K562 (cell line): ENCODE measurements around the gene PLXNB2. TPM values are rescaled to one million over a fixed set of nuclear protein-coding genes. Genes with fewer than 3 reads are reported as not detected.

Experiments
- CBX2 ChIP-seq: fragments of 200-600 bp; sonication (generic); IDR thresholded peaks from one replicate; pipeline ENCODE4 v1.6.1; 2012; ENCODE audit warnings: mild to moderate bottlenecking, low read length, inconsistent platforms; ENCODE audit not compliant: insufficient read depth, poor library complexity, severe bottlenecking
- CC2D1A ChIP-seq: fragments of 450-650 bp; IDR thresholded peaks from 2 replicates; pipeline ENCODE4 v1.6.1; 2017; ENCODE audit warnings: mild to moderate bottlenecking
- E2F1 ChIP-seq: sonication (generic); formaldehyde crosslinking; IDR thresholded peaks from 2 replicates; pipeline ENCODE4 v1.8.1; 2023; ENCODE audit warnings: mild to moderate bottlenecking, missing genetic modification reagents, moderate library complexity
- EP400 ChIP-seq: fragments of 450-650 bp; IDR thresholded peaks from 2 replicates; pipeline ENCODE4 v1.6.1; 2017; ENCODE audit warnings: antibody characterized with exemption, mild to moderate bottlenecking, moderate library complexity
- ERF ChIP-seq: fragments of 450-650 bp; formaldehyde crosslinking; IDR thresholded peaks from 2 replicates; pipeline ENCODE4 v1.4.0; 2020; ENCODE audit warnings: mild to moderate bottlenecking, mixed read lengths
- FOXK1 ChIP-seq: sonication (generic); formaldehyde crosslinking; IDR thresholded peaks from 2 replicates; pipeline ENCODE4 v1.8.0; 2022; ENCODE audit warnings: missing genetic modification reagents, mild to moderate bottlenecking, borderline replicate concordance
- HMGN3 ChIP-seq: IDR thresholded peaks from 2 replicates; pipeline ENCODE4 v1.6.1; 2011; ENCODE audit warnings: borderline replicate concordance, low read depth, mild to moderate bottlenecking, mixed read lengths, low read length; ENCODE audit not compliant: insufficient read length; ENCODE audit errors: extremely low read depth
- KDM4B ChIP-seq, 2 experiments: fragments of 450-650 bp in 1 of 2; sonication (generic) in 1 of 2; IDR thresholded peaks; 2 replicates each; pipeline ENCODE4 v1.6.1; 2016 to 2017; ENCODE audit warnings: borderline replicate concordance in 2 of 2, antibody characterized with exemption in 1 of 2, low read depth in 1 of 2, mild to moderate bottlenecking in 1 of 2
- MYNN ChIP-seq, 2 experiments: sonication (generic); formaldehyde crosslinking in 1 of 2; IDR thresholded peaks; 2 replicates each; pipeline versions ENCODE4 v1.5.0 to v1.6.1; 2016 to 2020; ENCODE audit warnings: antibody characterized with exemption in 1 of 2, missing genetic modification reagents in 1 of 2
- RBFOX2 ChIP-seq: fragments of 200-400 bp; formaldehyde crosslinking; IDR thresholded peaks from 2 replicates; pipeline ENCODE4 v1.6.1; 2017; ENCODE audit warnings: low read depth, mild to moderate bottlenecking, low read length, moderate library complexity
- REST ChIP-seq, 2 experiments: fragments of 450-650 bp; formaldehyde crosslinking in 1 of 2; IDR thresholded peaks; 2 replicates each; pipeline versions ENCODE4 v1.4.0 to v1.6.1; 2014 to 2020; ENCODE audit warnings: mild to moderate bottlenecking in 2 of 2, borderline replicate concordance in 1 of 2, low read depth in 1 of 2
- SNIP1 ChIP-seq: fragments of 450-650 bp; IDR thresholded peaks from 2 replicates; pipeline ENCODE4 v1.7.1; 2017; ENCODE audit warnings: low read depth, mild to moderate bottlenecking
- ZNF280A ChIP-seq: fragments of 450-650 bp; IDR thresholded peaks from 2 replicates; pipeline ENCODE4 v1.6.1; 2018; ENCODE audit warnings: mild to moderate bottlenecking, low read depth; ENCODE audit not compliant: partially characterized antibody
- ZNF347 ChIP-seq: fragments of 450-650 bp; formaldehyde crosslinking; IDR thresholded peaks from 2 replicates; pipeline ENCODE4 v1.4.0; 2020; ENCODE audit warnings: low read depth, mild to moderate bottlenecking, moderate library complexity
- ZNF507 ChIP-seq: conservative IDR thresholded peaks from 2 replicates; pipeline ENCODE4 v1.6.1; 2017; ENCODE audit warnings: missing genetic modification characterization, missing compliant biosample characterization
- ZNF561 ChIP-seq: fragments of 450-650 bp; formaldehyde crosslinking; conservative IDR thresholded peaks from 2 replicates; pipeline ENCODE4 v1.4.0; 2020; ENCODE audit warnings: mild to moderate bottlenecking, moderate library complexity
- polyA plus RNA-seq, 8 experiments: library from polyadenylated mRNA; depleted of rRNA in 4 of 8; stranded (reverse) in 5 of 8; unstranded in 3 of 8; fragments of >200 nt; fragmentation: Nextera tagmentation in 2 of 8; fragmentation: Illumina TruSeq in 1 of 8; extraction: Ambion mirVana in 2 of 8; extraction: Trizol in 1 of 8; gene quantifications; 2 replicates each; pipeline versions ENCODE4 v1.2.1 to v1.2.3, GENCODE V29; 2011 to 2014; ENCODE audit warnings: inconsistent platforms in 1 of 8, missing spikeins in 1 of 8
- total RNA-seq, 7 experiments: library from RNA; depleted of rRNA in 6 of 7; stranded (reverse); fragments of >200 nt in 6 of 7; fragmentation: Illumina TruSeq in 2 of 7; extraction: Trizol in 2 of 7; gene quantifications; 2 replicates each; pipeline versions ENCODE4 v1.2.1 to v1.2.3, GENCODE V29; 2011 to 2021; ENCODE audit warnings: low replicate concordance in 1 of 7

Gene PLXNB2
- total and polyA plus RNA-seq, 9 of the 15 experiments (the other 6 are each of a cell fraction or from before 2014, with no cell fraction given), result 0.15 to 45.1 (median 13.6) TPM

GRCh38 chr22:50318698-50319411 is 11.4 kb upstream of the PLXNB2 start (continued):
- TF ChIP-seq HMGN3 (peak; percentile 67), FOXK1 (CRISPR knock-in tag) (no peak), CC2D1A (no peak; the same call in 1 of the 2 replicates), ZNF561 (CRISPR knock-in tag) (no peak), ZNF280A (no peak), ZNF347 (CRISPR knock-in tag) (no peak), E2F1 (CRISPR knock-in tag) (no peak), MYNN (IDR thresholded peaks at IDR 0.05) (no peak), MYNN (CRISPR knock-in tag; IDR thresholded peaks at IDR 0.05) (no peak), RBFOX2 (peak; percentile 61), CBX2 (no peak), ZNF507 (no peak), KDM4B (IDR thresholded peaks at IDR 0.05; ENCODE audit: borderline replicate concordance in 2 of 2, low read depth in 1 of 2) (no peak), SNIP1 (no peak), ERF (CRISPR knock-in tag) (no peak), EP400 (no peak; the same call in 1 of the 2 replicates), REST (IDR thresholded peaks at IDR 0.05; ENCODE audit: borderline replicate concordance) (no peak), REST (CRISPR knock-in tag; IDR thresholded peaks at IDR 0.05; ENCODE audit: low read depth) (no peak)
